Activated CD4-positive, alpha-beta T cell treated with anti-CD3 and anti-CD28 coated beads, Interleukin-2, Interleukin-6, amounts not matched to agents 100 ng/mL and 50 ng/mL, durations not matched to agents 16 hours and 8 hours (primary cell): ENCODE data around the gene STOML1.

ENCODE experiments used
- DNase-seq: peaks from one replicate; pipeline ENCODE4 v3.0.0-alpha.2; 2020

Gene STOML1

GRCh38 chr15:73959012-73959581 is 33.0 kb downstream of the STOML1 start:
- DNase-seq: peak; percentile 57

- no peak for DNase-seq
Measured at GRCh38 chr15:73957785-73958184, 34.3 kb downstream of the STOML1 start.

- no peak for DNase-seq
Measured at GRCh38 chr15:73957276-73957675, 34.8 kb downstream of the STOML1 start.

GRCh38 chr15:73956743-73957135 is 35.4 kb downstream of the STOML1 start:
- DNase-seq: no peak

- DNase-seq: no peak
Measured at GRCh38 chr15:73955861-73956742, 36.0 kb downstream of the STOML1 start.

- no peak for DNase-seq
Measured at GRCh38 chr15:73955326-73955725, 36.8 kb downstream of the STOML1 start.

GRCh38 chr15:73954188-73955145 is 37.6 kb downstream of the STOML1 start:
- no peak for DNase-seq

- no peak for DNase-seq
Measured at GRCh38 chr15:73952913-73953750, 39.0 kb downstream of the STOML1 start.

GRCh38 chr15:73952171-73952912 is 39.8 kb downstream of the STOML1 start:
- no peak for DNase-seq

GRCh38 chr15:73951601-73952000 is 40.5 kb downstream of the STOML1 start:
- no peak for DNase-seq

GRCh38 chr15:73950831-73951561 is 41.1 kb downstream of the STOML1 start:
- DNase-seq: peak; percentile 71

- no peak for DNase-seq
Measured at GRCh38 chr15:73950479-73950830, 41.6 kb downstream of the STOML1 start.

- no peak for DNase-seq
Measured at GRCh38 chr15:73949496-73949895, 42.6 kb downstream of the STOML1 start.

- no peak for DNase-seq
Measured at GRCh38 chr15:73948982-73949381, 43.1 kb downstream of the STOML1 start.

GRCh38 chr15:73948396-73948795 is 43.7 kb downstream of the STOML1 start:
- no peak for DNase-seq

GRCh38 chr15:73947651-73948050 is 44.4 kb downstream of the STOML1 start:
- no peak for DNase-seq

- DNase-seq: no peak
Measured at GRCh38 chr15:73946795-73947370, 45.2 kb downstream of the STOML1 start.

- DNase-seq: no peak
Measured at GRCh38 chr15:73946046-73946721, 45.9 kb downstream of the STOML1 start.

GRCh38 chr15:73945130-73945508 is 47.0 kb downstream of the STOML1 start:
- DNase-seq: no peak
